A673 (cell line): ENCODE measurements around the gene CD4. TPM values are rescaled to one million over a fixed set of nuclear protein-coding genes. Genes with fewer than 3 reads are reported as not detected.
A peak's percentile ranks its signal among the peaks of the same experiment; 100 is the strongest.

ENCODE experiments used
- BruUV-seq: library from RNA; stranded (reverse); fragments of 400-500 nt; replicated peaks from 2 replicates; lab custom pipeline; 2021; lab: Mats Ljungman, UMichigan
- CTCF ChIA-PET: fragments of 300-600 bp; sonication (Branson Sonifier 250); formaldehyde crosslinking; loops from one replicate; lab custom pipeline; 2022; ENCODE audit warnings: antibody characterized with exemption; lab: Charles Lee
- POLR2A ChIA-PET: fragments of 300-600 bp; sonication (Branson Sonifier 250); formaldehyde crosslinking; loops from one replicate; lab custom pipeline; 2022; ENCODE audit warnings: antibody characterized with exemption; ENCODE audit not compliant: low non-redundant PET; lab: Charles Lee
- DNase-seq: peaks from one replicate; pipeline ENCODE4 v3.0.0-alpha.2; 2015; ENCODE audit warnings: low spot score
- H3K27ac ChIP-seq: fragments of 200-600 bp; sonication (generic); 2 replicates; pipeline ENCODE4 v1.5.1; 2016; ENCODE audit warnings: mixed run types, low read depth, mild to moderate bottlenecking, mixed read lengths, antibody characterized with exemption, low read length; ENCODE audit not compliant: poor library complexity, severe bottlenecking
- H3K27me3 ChIP-seq: fragments of 200-600 bp; sonication (generic); replicated peaks from 2 replicates; pipeline ENCODE4 v1.6.1; 2017; ENCODE audit warnings: mixed run types, low read depth, mild to moderate bottlenecking, mixed read lengths, antibody characterized with exemption, low read length; ENCODE audit not compliant: insufficient read depth, poor library complexity
- H3K36me3 ChIP-seq: fragments of 200-600 bp; sonication (generic); 2 replicates; pipeline ENCODE4 v1.6.1; 2016; ENCODE audit warnings: mixed run types, mild to moderate bottlenecking, mixed read lengths, antibody characterized with exemption, low read length; ENCODE audit not compliant: insufficient read depth, poor library complexity, severe bottlenecking
- H3K4me1 ChIP-seq: fragments of 200-600 bp; sonication (generic); 2 replicates; pipeline ENCODE4 v1.6.1; 2017; ENCODE audit warnings: mixed run types, mild to moderate bottlenecking, mixed read lengths, antibody characterized with exemption, low read length; ENCODE audit not compliant: insufficient read depth, poor library complexity, severe bottlenecking
- H3K4me3 ChIP-seq: fragments of 200-600 bp; sonication (generic); 2 replicates; pipeline ENCODE4 v1.5.1; 2016; ENCODE audit warnings: low read depth, mixed run types, mild to moderate bottlenecking, mixed read lengths, low read length; ENCODE audit not compliant: poor library complexity, severe bottlenecking
- H3K9me3 ChIP-seq: fragments of 200-600 bp; sonication (generic); 2 replicates; pipeline ENCODE4 v1.6.1; 2016; ENCODE audit warnings: mixed run types, low read depth, mild to moderate bottlenecking, mixed read lengths, antibody characterized with exemption, low read length; ENCODE audit not compliant: poor library complexity, severe bottlenecking
- EZH2 ChIP-seq: fragments of 200-600 bp; sonication (generic); IDR thresholded peaks from 2 replicates; pipeline ENCODE4 v1.6.1; 2017; ENCODE audit warnings: borderline replicate concordance, low read depth, mild to moderate bottlenecking, mixed read lengths, antibody characterized with exemption, low read length; ENCODE audit not compliant: poor library complexity, severe bottlenecking
- intact Hi-C: fragments of 100-400 bp; cut with micrococcal nuclease; formaldehyde crosslinking; loops from one replicate; pipeline ENCODE4 v1.10.0; 2022; ENCODE audit not compliant: unreplicated experiment
- total RNA-seq: library from RNA; stranded (reverse); gene quantifications from 2 replicates; pipeline ENCODE4 v1.2.3, GENCODE V29; 2021
- TF ChIP-seq, protein P1 (sequence below): fragments of 300-800, 200-600 bp; sonication (generic); conservative IDR thresholded peaks from 2 replicates; pipeline ENCODE4 v1.5.1; 2017; ENCODE audit warnings: low read depth, mild to moderate bottlenecking, antibody characterized with exemption, low read length, moderate library complexity, mixed read lengths

The CD4 gene
- total RNA-seq, 1 experiment from 2014 or later, result not detected

DNA sequence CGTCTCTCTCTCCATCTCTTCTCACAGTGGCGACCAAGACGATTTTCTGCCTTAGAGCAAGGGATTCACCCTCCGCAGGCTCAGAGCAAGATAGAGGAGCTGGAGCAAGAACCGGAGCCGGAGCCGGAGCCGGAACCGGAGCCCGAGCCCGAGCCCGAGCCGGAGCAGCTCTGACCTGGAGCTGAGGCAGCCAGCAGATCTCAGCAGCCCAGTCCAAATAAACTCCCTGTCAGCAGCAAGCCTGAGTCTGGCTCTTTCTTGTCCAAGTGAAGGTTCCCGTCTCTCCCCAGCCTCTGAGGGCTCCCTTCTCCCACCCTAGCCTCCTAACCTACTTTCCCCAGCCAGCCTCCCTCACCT lies 11.1 kb upstream of the CD4 start:
- intact Hi-C loops, result loop anchor here (5.0 kb wide), 2 partner anchors 41 to 161 kb away; no protein-coding TSS in a partner anchor
- ChIA-PET POLR2A (interaction anchor here (0.6 kb wide), 2 partner anchors 12 to 859 kb away, joined by 4 read pairs; partner anchors contain the start of gene PTMS), CTCF (interaction anchor here (1.0 to 1.1 kb wide), 4 partner anchors 11 to 25 kb away, joined by 3 to 12 read pairs (median 5); partner anchors contain the start of genes MLF2 and PTMS)
- peak; percentile 51 for DNase-seq
- no peak overlapping the region for H3K4me3 ChIP-seq
- peaks cover 8% of the 10 kb centered on the region for H3K4me1 ChIP-seq
- peak overlapping the region; percentile 29 for H3K27ac ChIP-seq
- no TSS peak for BruUV-seq
- no peak for TF ChIP-seq EZH2
- TF ChIP-seq, protein P1, sequence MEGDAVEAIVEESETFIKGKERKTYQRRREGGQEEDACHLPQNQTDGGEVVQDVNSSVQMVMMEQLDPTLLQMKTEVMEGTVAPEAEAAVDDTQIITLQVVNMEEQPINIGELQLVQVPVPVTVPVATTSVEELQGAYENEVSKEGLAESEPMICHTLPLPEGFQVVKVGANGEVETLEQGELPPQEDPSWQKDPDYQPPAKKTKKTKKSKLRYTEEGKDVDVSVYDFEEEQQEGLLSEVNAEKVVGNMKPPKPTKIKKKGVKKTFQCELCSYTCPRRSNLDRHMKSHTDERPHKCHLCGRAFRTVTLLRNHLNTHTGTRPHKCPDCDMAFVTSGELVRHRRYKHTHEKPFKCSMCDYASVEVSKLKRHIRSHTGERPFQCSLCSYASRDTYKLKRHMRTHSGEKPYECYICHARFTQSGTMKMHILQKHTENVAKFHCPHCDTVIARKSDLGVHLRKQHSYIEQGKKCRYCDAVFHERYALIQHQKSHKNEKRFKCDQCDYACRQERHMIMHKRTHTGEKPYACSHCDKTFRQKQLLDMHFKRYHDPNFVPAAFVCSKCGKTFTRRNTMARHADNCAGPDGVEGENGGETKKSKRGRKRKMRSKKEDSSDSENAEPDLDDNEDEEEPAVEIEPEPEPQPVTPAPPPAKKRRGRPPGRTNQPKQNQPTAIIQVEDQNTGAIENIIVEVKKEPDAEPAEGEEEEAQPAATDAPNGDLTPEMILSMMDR, result no peak
- no peaks in the 10 kb centered on the region for H3K27me3 ChIP-seq
- no peaks in the 10 kb centered on the region for H3K9me3 ChIP-seq
- peaks cover 26% of the 10 kb centered on the region for H3K36me3 ChIP-seq

DNA sequence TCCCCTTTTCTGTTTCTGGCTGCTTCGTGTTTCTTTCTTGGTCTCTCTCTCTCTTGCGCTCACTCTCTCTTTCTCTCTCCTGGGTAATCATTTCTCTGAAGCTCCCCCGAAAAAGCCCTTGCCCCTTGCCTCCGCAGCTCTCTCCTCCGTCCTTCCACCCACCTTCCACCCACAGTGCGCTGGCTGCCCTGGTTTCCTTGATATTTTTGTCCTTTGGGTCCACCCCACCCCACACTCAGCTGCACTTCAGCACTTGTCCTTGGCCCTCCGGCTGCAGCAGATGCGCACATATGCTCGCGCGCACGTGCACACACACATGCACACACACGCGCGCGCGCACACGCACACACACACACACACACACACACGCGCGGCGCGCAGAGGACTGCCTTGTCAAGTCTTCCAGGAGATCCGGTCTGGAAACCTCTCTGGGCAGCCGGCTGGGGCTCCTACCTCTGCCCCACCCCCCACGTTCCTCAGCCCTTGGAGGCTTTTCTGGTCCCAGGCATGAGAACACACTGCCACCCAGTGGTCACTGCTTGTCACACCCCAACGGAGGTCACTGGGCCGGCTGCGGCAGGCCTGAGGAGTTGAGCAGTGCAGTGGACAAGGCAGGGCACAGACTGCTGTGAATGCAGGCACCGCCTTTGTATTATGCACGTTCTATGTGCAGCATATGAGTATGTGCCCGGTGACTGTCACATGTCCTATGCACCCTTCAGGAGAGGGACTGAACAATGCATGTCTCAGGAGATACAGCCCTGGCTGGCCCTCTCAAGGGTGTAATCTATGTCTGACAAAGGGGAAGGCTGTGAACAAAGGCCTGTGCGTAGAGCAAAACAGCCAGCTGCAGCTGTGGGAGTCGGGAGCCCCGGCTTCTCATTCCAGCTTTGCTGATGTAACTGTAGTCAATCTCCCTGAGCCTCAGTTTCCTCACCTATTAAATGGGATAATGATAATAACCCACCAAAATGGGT lies 10.5 kb upstream of the CD4 start:
- Histone ChIP-seq H3K36me3 (peaks cover 26% of the 10 kb centered on the region), H3K9me3 (no peaks in the 10 kb centered on the region), H3K27ac (peak overlapping the region; percentile 29), H3K4me3 (peak overlapping the region; percentile 30), H3K27me3 (no peaks in the 10 kb centered on the region), H3K4me1 (peaks cover 8% of the 10 kb centered on the region)
- ChIA-PET POLR2A (interaction anchor here (0.6 kb wide), 1 partner anchor 13 kb away, joined by 4 read pairs; the partner anchor contains the start of gene PTMS), CTCF (interaction anchor here (0.6 to 1.1 kb wide), 4 partner anchors 12 to 26 kb away, joined by 3 to 12 read pairs (median 5); partner anchors contain the start of gene MLF2)
- BruUV-seq, result no TSS peak
- TF ChIP-seq, protein P1, result peak; percentile 96
- no peak for TF ChIP-seq EZH2
- peak; percentile 93 for DNase-seq
- intact Hi-C loops, result loop anchor here (1.0 to 5.0 kb wide), 3 partner anchors 26 to 162 kb away; partner anchors contain the start of gene MLF2

DNA sequence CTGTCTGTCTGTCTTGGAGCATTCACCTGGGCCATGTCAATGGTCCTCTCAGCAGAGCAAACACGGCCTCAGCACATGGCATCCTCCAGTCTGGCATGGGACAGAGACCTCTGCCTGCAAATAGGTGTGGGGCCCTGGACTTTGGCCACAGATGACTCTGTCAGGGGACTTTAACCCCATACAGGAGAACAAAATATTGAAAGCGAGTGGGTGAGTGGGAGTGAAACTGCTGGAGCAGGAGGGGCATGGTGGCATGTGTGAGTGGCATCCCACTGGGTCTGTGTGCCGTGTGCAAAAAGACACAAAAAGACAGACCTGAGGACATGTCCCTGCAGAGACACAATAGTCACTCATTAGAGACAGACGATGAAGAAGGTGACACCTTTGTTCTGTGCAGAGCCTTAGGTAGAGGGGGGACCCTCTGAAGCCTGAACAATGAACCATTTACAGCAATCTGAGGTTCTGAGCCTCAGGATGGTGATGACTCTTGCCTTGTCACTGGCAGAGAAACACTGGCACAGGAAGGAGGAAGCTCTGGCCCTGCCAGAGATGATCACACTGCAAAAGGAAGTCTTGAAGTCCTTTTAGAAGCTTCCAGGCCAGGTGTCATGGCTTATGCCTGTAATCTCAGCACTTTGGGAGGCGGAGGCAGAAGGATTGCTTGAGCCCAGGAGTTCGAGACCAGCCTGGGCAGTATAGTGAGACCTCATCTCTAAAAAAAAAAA lies 9.5 kb upstream of the CD4 start:
- BruUV-seq, result no TSS peak
- ChIA-PET POLR2A (no interaction called here), CTCF (interaction anchor here (0.5 to 1.9 kb wide), 5 partner anchors 13 to 221 kb away, joined by 3 to 8 read pairs (median 3); partner anchors contain the start of gene MLF2)
- Histone ChIP-seq H3K9me3 (no peaks in the 10 kb centered on the region), H3K27ac (no peak overlapping the region), H3K36me3 (peaks cover 22% of the 10 kb centered on the region), H3K4me1 (peaks cover 8% of the 10 kb centered on the region), H3K4me3 (no peak overlapping the region), H3K27me3 (no peaks in the 10 kb centered on the region)
- no peak for TF ChIP-seq EZH2
- TF ChIP-seq, protein P1, result no peak
- DNase-seq, result no peak
- intact Hi-C loops, result loop anchor here (1.0 to 5.0 kb wide), 3 partner anchors 27 to 163 kb away; partner anchors contain the start of gene MLF2
